Esophagus mucosa (tissue), 1 donor: Measurements from ENCODE around the gene CTNNB1. TPM values are rescaled to one million over a fixed set of nuclear protein-coding genes. Genes with fewer than 3 reads are reported as not detected.

Source experiments
- ATAC-seq: fragments of 200-7000 bp; cut with Tn5 transposase; one replicate; pipeline ENCODE4 v1.9.1; 2020
- total RNA-seq: library from RNA; stranded (reverse); gene quantifications from one replicate; pipeline ENCODE4 v1.2.4, GENCODE V29; 2023
- donor health status: DM: yes; HTN: yes; CAD: no.

Gene CTNNB1
- total RNA-seq, 1 donor from 2014 or later = 202 TPM

- no peak for ATAC-seq
Measured at GRCh38 chr3:41193794-41194539, 5.3 kb upstream of the CTNNB1 start.

- no peak for ATAC-seq
Measured at GRCh38 chr3:41194701-41195100, 4.6 kb upstream of the CTNNB1 start.

- no peak for ATAC-seq
Measured at GRCh38 chr3:41195946-41196345, 3.4 kb upstream of the CTNNB1 start.

GRCh38 chr3:41196499-41197410, 2.5 kb upstream of the CTNNB1 start:
- no peak for ATAC-seq

- ATAC-seq = no peak
Measured at GRCh38 chr3:41198046-41198445, 1.3 kb upstream of the CTNNB1 start.

- peak; percentile 2 for ATAC-seq
Measured at GRCh38 chr3:41198526-41198925, 779 bp upstream of the CTNNB1 start.

GRCh38 chr3:41199866-41200668, 762 bp downstream of the CTNNB1 start:
- peak; percentile 1 for ATAC-seq

GRCh38 chr3:41200669-41201021, 1.3 kb downstream of the CTNNB1 start:
- ATAC-seq = no peak

- ATAC-seq = no peak
Measured at GRCh38 chr3:41202075-41202833, 2.9 kb downstream of the CTNNB1 start.

- ATAC-seq = no peak
Measured at GRCh38 chr3:41202834-41203345, 3.6 kb downstream of the CTNNB1 start.

- no peak for ATAC-seq
Measured at GRCh38 chr3:41204369-41204768, 5.1 kb downstream of the CTNNB1 start.

GRCh38 chr3:41205591-41205990, 6.3 kb downstream of the CTNNB1 start:
- no peak for ATAC-seq

- no peak for ATAC-seq
Measured at GRCh38 chr3:41207355-41207754, 8.1 kb downstream of the CTNNB1 start.

- no peak for ATAC-seq
Measured at GRCh38 chr3:41208507-41209220, 9.4 kb downstream of the CTNNB1 start.

GRCh38 chr3:41209646-41210045, 10.3 kb downstream of the CTNNB1 start:
- no peak for ATAC-seq

GRCh38 chr3:41210966-41211365, 11.7 kb downstream of the CTNNB1 start:
- no peak for ATAC-seq

- ATAC-seq = no peak
Measured at GRCh38 chr3:41212088-41212487, 12.8 kb downstream of the CTNNB1 start.

- no peak for ATAC-seq
Measured at GRCh38 chr3:41213588-41213987, 14.3 kb downstream of the CTNNB1 start.

GRCh38 chr3:41216422-41216821, 17.1 kb downstream of the CTNNB1 start:
- ATAC-seq = no peak

GRCh38 chr3:41216993-41217392, 17.7 kb downstream of the CTNNB1 start:
- no peak for ATAC-seq

- no peak for ATAC-seq
Measured at GRCh38 chr3:41219424-41219823, 20.1 kb downstream of the CTNNB1 start.
